ENCODE data around the gene SETX. TPM values are rescaled to one million over a fixed set of nuclear protein-coding genes. Genes with fewer than 3 reads are reported as not detected.

SETX gene
- total RNA-seq, 1 experiment from 2014 or later, result 44.3 TPM

DNA sequence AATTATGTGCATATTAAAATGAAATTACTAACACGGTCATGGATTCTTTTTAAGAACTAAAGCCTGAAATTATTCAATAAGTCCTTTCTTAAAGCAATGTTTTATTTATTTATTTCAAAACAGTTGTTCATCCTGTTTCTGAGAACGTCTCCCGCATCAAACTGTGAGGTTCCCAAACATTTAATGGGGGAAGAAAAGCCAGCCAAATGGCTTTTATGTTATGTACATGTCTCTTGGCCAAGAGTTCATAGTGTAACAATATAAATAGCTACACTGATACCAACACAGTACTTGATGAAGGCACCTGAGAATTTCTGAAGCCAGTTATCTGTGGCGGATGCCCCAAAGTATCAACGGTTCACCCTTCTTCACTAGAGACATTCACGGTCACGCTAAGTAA, 36.2 kb upstream of the SETX start:
- H3K27ac Mint-ChIP-seq, result no peak overlapping the region
- Histone ChIP-seq H4K20me1 (ENCODE audit: control insufficient read depth, insufficient read depth, insufficient read length) (no peaks in the 10 kb centered on the region), H2BK15ac (ENCODE audit: low read depth, low read length) (no peak overlapping the region), H2BK120ac (ENCODE audit: low read depth, low read length, poor library complexity, severe bottlenecking) (no peak overlapping the region), H3K79me1 (ENCODE audit: insufficient read depth, low read depth, low read length, poor library complexity, severe bottlenecking) (no peaks in the 10 kb centered on the region), H3K18ac (ENCODE audit: insufficient read length, low read depth, low read length) (no peak overlapping the region), H3K27ac (ENCODE audit: insufficient read length, low read depth, low read length) (no peak overlapping the region), H4K91ac (ENCODE audit: insufficient read length, low read depth, low read length) (no peak overlapping the region), H4K8ac (replicated peaks; ENCODE audit: insufficient read length, low read depth, low read length) (no peak overlapping the region), H3K23me2 (ENCODE audit: insufficient read length, low read depth, low read length, poor library complexity, severe bottlenecking) (no peaks in the 10 kb centered on the region), H3K23ac (ENCODE audit: insufficient read length, low read depth, low read length) (no peak overlapping the region), H2BK20ac (ENCODE audit: low read depth, low read length, poor library complexity, severe bottlenecking) (no peak overlapping the region), H2AK5ac (ENCODE audit: insufficient read length, low read length) (no peak overlapping the region), H3K9ac (ENCODE audit: extremely low read depth, insufficient read length, low read length) (no peak overlapping the region), H2BK12ac (ENCODE audit: insufficient read length, low read depth, low read length) (no peak overlapping the region), H3K56ac (ENCODE audit: insufficient read length, low read depth, low read length) (no peak overlapping the region), H2BK5ac (ENCODE audit: insufficient read length, low read length) (no peak overlapping the region), H2AFZ (ENCODE audit: low read length) (no peak overlapping the region), H3K79me2 (ENCODE audit: insufficient read depth, low read length) (no peaks in the 10 kb centered on the region), H3K27me3 (ENCODE audit: insufficient read depth, low read length) (no peaks in the 10 kb centered on the region), H3K4ac (ENCODE audit: low read depth, low read length) (no peak overlapping the region), H3K4me1 (ENCODE audit: insufficient read depth, low read length) (no peaks in the 10 kb centered on the region), H4K5ac (ENCODE audit: insufficient read length, low read depth, low read length) (no peak overlapping the region), H3K9me3 (ENCODE audit: control insufficient read depth, low read depth, low read length) (no peaks in the 10 kb centered on the region), H3T11ph (ENCODE audit: low read length) (no peak overlapping the region), H3K14ac (ENCODE audit: insufficient read depth, low read length) (no peak overlapping the region), H3K4me2 (ENCODE audit: insufficient read depth, insufficient read length, low read length) (no peak overlapping the region)
- H3K36me3 Mint-ChIP-seq (ENCODE audit: insufficient read depth in 1 of 3, low read depth in 3 of 3), result peaks cover 40 to 90% (median 88%) of the 10 kb centered on the region in 3 experiments; a peak in 6 of 7 replicates
- no CpG with 5 or more reads among the region's 7 CpGs for WGBS (ENCODE audit: extremely low coverage, insufficient read length, low lambda C conversion rate)
- DNase-seq, result no peak
- H3K9me3 Mint-ChIP-seq, result no peaks in the 10 kb centered on the region
- H3K4me1 Mint-ChIP-seq, result no peaks in the 10 kb centered on the region
- no peaks in the 10 kb centered on the region for H3K27me3 Mint-ChIP-seq (ENCODE audit: low read depth)
- TF ChIP-seq, protein P1, sequence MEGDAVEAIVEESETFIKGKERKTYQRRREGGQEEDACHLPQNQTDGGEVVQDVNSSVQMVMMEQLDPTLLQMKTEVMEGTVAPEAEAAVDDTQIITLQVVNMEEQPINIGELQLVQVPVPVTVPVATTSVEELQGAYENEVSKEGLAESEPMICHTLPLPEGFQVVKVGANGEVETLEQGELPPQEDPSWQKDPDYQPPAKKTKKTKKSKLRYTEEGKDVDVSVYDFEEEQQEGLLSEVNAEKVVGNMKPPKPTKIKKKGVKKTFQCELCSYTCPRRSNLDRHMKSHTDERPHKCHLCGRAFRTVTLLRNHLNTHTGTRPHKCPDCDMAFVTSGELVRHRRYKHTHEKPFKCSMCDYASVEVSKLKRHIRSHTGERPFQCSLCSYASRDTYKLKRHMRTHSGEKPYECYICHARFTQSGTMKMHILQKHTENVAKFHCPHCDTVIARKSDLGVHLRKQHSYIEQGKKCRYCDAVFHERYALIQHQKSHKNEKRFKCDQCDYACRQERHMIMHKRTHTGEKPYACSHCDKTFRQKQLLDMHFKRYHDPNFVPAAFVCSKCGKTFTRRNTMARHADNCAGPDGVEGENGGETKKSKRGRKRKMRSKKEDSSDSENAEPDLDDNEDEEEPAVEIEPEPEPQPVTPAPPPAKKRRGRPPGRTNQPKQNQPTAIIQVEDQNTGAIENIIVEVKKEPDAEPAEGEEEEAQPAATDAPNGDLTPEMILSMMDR (conservative IDR thresholded peaks at IDR 0.05), result no peak
- no peak overlapping the region for H3K4me3 Mint-ChIP-seq
